ENCODE results near the gene HDAC4. TPM values are rescaled to one million over a fixed set of nuclear protein-coding genes. Genes with fewer than 3 reads are reported as not detected.
A peak's percentile ranks its signal among the peaks of the same experiment; 100 is the strongest.

The HDAC4 gene
- total RNA-seq, 1 donor from 2014 or later: 65.7 TPM

GRCh38 chr2:239117831-239118230 is 283.0 kb downstream of the HDAC4 start:
- H3K36me3 ChIP-seq: peaks cover 0 to 11% of the 10 kb centered on the region in 2 donors
- H3K27ac ChIP-seq: no peak overlapping the region
- intact Hi-C loops (cut with DNase I): no loop called here
- H3K27me3 ChIP-seq: no peaks in the 10 kb centered on the region
- no peak overlapping the region for H3K4me3 ChIP-seq
- no peak for DNase-seq (ENCODE audit: low spot score in 2 of 2)
- no peak for TF ChIP-seq CTCF (IDR thresholded peaks at IDR 0.05)
- H3K4me1 ChIP-seq: peaks cover 0 to 4% of the 10 kb centered on the region in 2 donors
- H3K9me3 ChIP-seq: no peaks in the 10 kb centered on the region

- Histone ChIP-seq H3K4me1 (peaks cover 0 to 4% of the 10 kb centered on the region in 2 donors), H3K27me3 (no peaks in the 10 kb centered on the region), H3K9me3 (no peaks in the 10 kb centered on the region), H3K36me3 (peaks cover 6 to 8% of the 10 kb centered on the region in 2 donors), H3K4me3 (no peak overlapping the region), H3K27ac (no peak overlapping the region)
- TF ChIP-seq CTCF (IDR thresholded peaks at IDR 0.05): no peak
- DNase-seq (ENCODE audit: low spot score in 2 of 2): no peak
- intact Hi-C loops (cut with DNase I): no loop called here
Observed at GRCh38 chr2:239116456-239117246, 284.2 kb downstream of the HDAC4 start.

- H3K27ac ChIP-seq: no peak overlapping the region
- H3K36me3 ChIP-seq: peaks cover 16 to 19% of the 10 kb centered on the region in 2 donors
Observed at GRCh38 chr2:239115616-239116015, 285.2 kb downstream of the HDAC4 start.

GRCh38 chr2:239114616-239115265 is 286.1 kb downstream of the HDAC4 start:
- H3K27me3 ChIP-seq: no peaks in the 10 kb centered on the region
- no peaks in the 10 kb centered on the region for H3K9me3 ChIP-seq
- peaks cover 18 to 21% of the 10 kb centered on the region in 2 donors for H3K36me3 ChIP-seq
- no peak overlapping the region for H3K27ac ChIP-seq
- peaks cover 0 to 4% of the 10 kb centered on the region in 2 donors for H3K4me1 ChIP-seq
- no peak for DNase-seq (ENCODE audit: low spot score in 2 of 2)
- no peak overlapping the region for H3K4me3 ChIP-seq
- TF ChIP-seq CTCF (IDR thresholded peaks at IDR 0.05): no peak
- intact Hi-C loops (cut with DNase I): no loop called here

More at GRCh38 chr2:239115616-239116015, 285.2 kb downstream of the HDAC4 start:
- Histone ChIP-seq H3K4me1 (peaks cover 0 to 4% of the 10 kb centered on the region in 2 donors), H3K4me3 (no peak overlapping the region), H3K9me3 (no peaks in the 10 kb centered on the region), H3K27me3 (no peaks in the 10 kb centered on the region)
- TF ChIP-seq CTCF (IDR thresholded peaks at IDR 0.05): no peak
- intact Hi-C loops (cut with DNase I): no loop called here
- DNase-seq (ENCODE audit: low spot score in 2 of 2): no peak

- H3K27me3 ChIP-seq: no peaks in the 10 kb centered on the region
- peaks cover 0 to 4% of the 10 kb centered on the region in 2 donors for H3K4me1 ChIP-seq
- no peak for DNase-seq (ENCODE audit: low spot score in 2 of 2)
- H3K9me3 ChIP-seq: no peaks in the 10 kb centered on the region
- TF ChIP-seq CTCF (IDR thresholded peaks at IDR 0.05): no peak
- H3K4me3 ChIP-seq: no peak overlapping the region
- intact Hi-C loops (cut with DNase I): no loop called here
- peak overlapping the region in 1 of 2 donors; percentile 36 for H3K27ac ChIP-seq
- peaks cover 24 to 26% of the 10 kb centered on the region in 2 donors for H3K36me3 ChIP-seq
Observed at GRCh38 chr2:239114119-239114581, 286.7 kb downstream of the HDAC4 start.
